ENCODE measurements around the gene RELT.

Gene RELT

DNA sequence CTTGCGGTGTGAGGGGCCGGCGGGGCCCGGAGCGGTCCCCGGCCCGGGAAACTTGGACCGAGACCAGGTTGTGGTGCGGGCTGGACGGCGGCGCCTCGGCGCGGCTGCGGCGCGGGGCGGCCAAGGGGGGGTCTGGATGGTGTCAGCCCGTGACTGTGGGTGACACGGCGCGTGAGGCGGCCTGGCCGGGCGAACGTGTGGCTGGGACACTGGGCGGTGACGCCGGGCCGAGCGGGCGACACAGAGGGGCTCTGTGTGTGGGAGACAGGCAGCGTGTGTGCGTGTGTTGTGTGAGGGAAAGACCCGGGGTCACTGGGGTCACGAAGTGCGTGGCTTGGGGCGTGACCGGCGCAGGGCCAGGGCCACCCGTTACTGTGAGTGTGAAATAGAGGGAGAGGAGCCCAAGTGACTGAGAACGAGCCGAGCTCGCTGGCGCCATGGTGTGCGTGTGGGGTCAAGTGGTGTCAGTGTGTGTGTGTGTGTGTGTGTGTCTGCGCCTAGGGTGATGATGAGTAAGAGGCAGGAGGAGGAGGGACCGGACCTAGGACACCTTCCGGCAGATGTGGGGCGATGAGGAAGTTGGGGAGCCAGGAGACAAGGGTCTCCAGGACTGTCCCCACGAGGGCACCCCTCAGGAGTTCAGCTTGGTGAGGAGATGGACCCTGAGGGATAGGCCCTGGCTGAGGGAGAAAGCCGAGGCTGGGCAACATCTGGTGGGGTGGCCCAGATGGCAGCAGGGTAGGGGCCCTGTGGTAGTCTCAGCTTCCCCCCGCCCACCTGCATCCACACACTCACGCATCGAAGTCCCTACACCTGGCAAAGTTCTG, 817 bp downstream of the RELT start:
- Mint-ChIP-seq H3K9me3 (no peaks in the 10 kb centered on the region), H3K27me3 (no peaks in the 10 kb centered on the region), H3K4me1 (ENCODE audit: low read depth) (peaks cover 64% of the 10 kb centered on the region), H3K27ac (peak overlapping the region; percentile 86), H3K36me3 (ENCODE audit: low read depth) (peaks cover 55% of the 10 kb centered on the region), H3K4me3 (peak overlapping the region; percentile 84)
- intact Hi-C loops (cut with micrococcal nuclease): loop anchor here (1.0 kb wide), 1 partner anchor 16 kb away; no protein-coding TSS in a partner anchor

GRCh38 chr11:73379189-73379880, 3.1 kb downstream of the RELT start:
- peaks cover 76% of the 10 kb centered on the region for H3K4me1 Mint-ChIP-seq (ENCODE audit: low read depth)
- peaks cover 78% of the 10 kb centered on the region for H3K36me3 Mint-ChIP-seq (ENCODE audit: low read depth)
- H3K27ac Mint-ChIP-seq: peak overlapping the region; percentile 86
- no peaks in the 10 kb centered on the region for H3K27me3 Mint-ChIP-seq
- intact Hi-C loops (cut with micrococcal nuclease): no loop called here
- no peaks in the 10 kb centered on the region for H3K9me3 Mint-ChIP-seq
- H3K4me3 Mint-ChIP-seq: peak overlapping the region; percentile 84

- Mint-ChIP-seq H3K27me3 (no peaks in the 10 kb centered on the region), H3K4me1 (ENCODE audit: low read depth) (peaks cover 83% of the 10 kb centered on the region), H3K36me3 (ENCODE audit: low read depth) (peaks cover 88% of the 10 kb centered on the region), H3K27ac (peak overlapping the region; percentile 86), H3K9me3 (no peaks in the 10 kb centered on the region), H3K4me3 (peak overlapping the region; percentile 84)
- intact Hi-C loops (cut with micrococcal nuclease): no loop called here
Measured at GRCh38 chr11:73380331-73380730, 4.1 kb downstream of the RELT start.

DNA sequence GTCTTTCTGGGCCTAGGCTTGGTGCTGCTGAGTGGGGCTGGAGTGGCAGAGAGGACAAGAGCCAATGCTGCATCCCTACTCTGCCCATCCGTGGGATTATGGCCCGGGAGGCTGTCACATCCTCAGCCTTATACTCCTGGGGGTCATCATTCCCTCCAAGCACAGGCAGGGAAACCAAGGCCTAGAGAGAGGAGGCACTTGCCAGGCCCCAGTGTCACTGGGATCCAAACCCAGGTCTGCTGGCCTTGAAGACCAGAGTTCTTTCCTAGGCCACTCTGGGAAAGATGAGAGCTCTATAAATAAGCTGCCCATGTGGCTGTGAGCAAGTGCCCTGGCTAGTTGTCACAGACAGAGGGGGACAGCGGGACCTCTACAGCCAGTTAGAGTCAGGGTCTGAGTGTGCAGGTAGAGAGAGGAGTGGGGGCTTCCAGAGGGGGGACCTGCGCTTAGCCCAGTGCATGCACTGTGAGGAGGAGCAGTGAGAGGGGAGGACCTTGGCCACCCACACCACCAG, 4.8 kb downstream of the RELT start:
- H3K4me1 Mint-ChIP-seq (ENCODE audit: low read depth): peaks cover 83% of the 10 kb centered on the region
- no peaks in the 10 kb centered on the region for H3K9me3 Mint-ChIP-seq
- H3K27me3 Mint-ChIP-seq: no peaks in the 10 kb centered on the region
- peak overlapping the region; percentile 86 for H3K27ac Mint-ChIP-seq
- peak overlapping the region; percentile 84 for H3K4me3 Mint-ChIP-seq
- intact Hi-C loops (cut with micrococcal nuclease): no loop called here
- H3K36me3 Mint-ChIP-seq (ENCODE audit: low read depth): peaks cover 95% of the 10 kb centered on the region

- Mint-ChIP-seq H3K36me3 (ENCODE audit: low read depth) (peaks cover 99% of the 10 kb centered on the region), H3K27me3 (no peaks in the 10 kb centered on the region), H3K27ac (peak overlapping the region; percentile 86), H3K4me1 (ENCODE audit: low read depth) (peaks cover 89% of the 10 kb centered on the region), H3K4me3 (peak overlapping the region; percentile 84), H3K9me3 (no peaks in the 10 kb centered on the region)
- intact Hi-C loops (cut with micrococcal nuclease): no loop called here
Measured at GRCh38 chr11:73381589-73381988, 5.4 kb downstream of the RELT start.

GRCh38 chr11:73382183-73382582, 6.0 kb downstream of the RELT start:
- H3K4me1 Mint-ChIP-seq (ENCODE audit: low read depth): peaks cover 93% of the 10 kb centered on the region
- peak overlapping the region; percentile 86 for H3K27ac Mint-ChIP-seq
- H3K36me3 Mint-ChIP-seq (ENCODE audit: low read depth): peaks cover 97% of the 10 kb centered on the region
- peak overlapping the region; percentile 84 for H3K4me3 Mint-ChIP-seq
- intact Hi-C loops (cut with micrococcal nuclease): no loop called here
- no peaks in the 10 kb centered on the region for H3K9me3 Mint-ChIP-seq
- H3K27me3 Mint-ChIP-seq: no peaks in the 10 kb centered on the region

- Mint-ChIP-seq H3K4me3 (peak overlapping the region; percentile 84), H3K27me3 (no peaks in the 10 kb centered on the region), H3K27ac (peak overlapping the region; percentile 86), H3K4me1 (ENCODE audit: low read depth) (peaks cover 98% of the 10 kb centered on the region), H3K36me3 (ENCODE audit: low read depth) (peaks cover 97% of the 10 kb centered on the region), H3K9me3 (no peaks in the 10 kb centered on the region)
- intact Hi-C loops (cut with micrococcal nuclease): no loop called here
Measured at GRCh38 chr11:73382747-73383146, 6.5 kb downstream of the RELT start.

DNA sequence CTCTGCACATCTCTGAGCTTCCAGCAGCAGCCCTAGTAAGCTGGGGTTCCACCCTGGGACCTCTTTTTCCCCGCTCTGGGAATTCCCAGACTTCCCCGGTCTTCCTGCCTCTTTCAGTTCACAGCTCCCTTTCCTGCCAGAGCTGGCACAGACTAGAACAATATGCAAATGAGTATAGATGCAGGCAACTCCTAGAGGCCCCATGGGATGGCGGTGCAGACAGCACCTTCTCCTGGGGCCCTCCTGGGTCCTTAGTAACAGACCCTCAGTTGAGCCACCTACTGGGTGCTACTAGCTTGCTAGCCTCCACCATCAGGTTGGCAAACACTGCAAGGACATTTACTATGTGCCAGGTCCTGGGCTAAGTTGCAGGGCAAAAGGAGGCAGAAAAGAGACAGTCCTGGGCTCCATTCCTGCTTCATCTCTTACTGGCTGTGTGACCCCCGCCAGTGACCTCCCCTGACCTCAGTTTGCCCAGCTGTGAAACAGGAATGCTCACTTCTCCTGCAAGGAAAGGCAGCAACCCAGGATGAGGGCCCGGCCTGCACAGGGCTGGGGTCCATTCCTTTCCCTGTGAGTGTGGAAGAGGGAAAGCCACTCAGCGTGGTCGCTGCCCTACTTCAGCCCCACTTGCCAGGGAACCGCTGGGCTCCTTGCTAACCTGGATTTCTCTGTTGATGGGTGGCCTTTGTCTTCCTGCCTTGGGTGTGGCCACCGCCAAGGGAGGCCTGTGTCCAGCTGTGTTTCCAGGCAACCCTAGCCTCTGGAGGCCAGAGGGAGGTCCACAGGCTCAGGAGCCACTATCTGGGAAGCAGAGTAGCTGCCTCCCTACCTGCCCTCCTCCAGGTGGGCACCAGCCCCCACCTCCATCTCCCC, 7.3 kb downstream of the RELT start:
- intact Hi-C loops (cut with micrococcal nuclease): no loop called here
- Mint-ChIP-seq H3K4me3 (peak overlapping the region; percentile 84), H3K4me1 (ENCODE audit: low read depth) (peaks cover 98% of the 10 kb centered on the region), H3K36me3 (ENCODE audit: low read depth) (peaks cover 97% of the 10 kb centered on the region), H3K27ac (peak overlapping the region; percentile 86), H3K9me3 (no peaks in the 10 kb centered on the region), H3K27me3 (no peaks in the 10 kb centered on the region)

- intact Hi-C loops (cut with micrococcal nuclease): no loop called here
- Mint-ChIP-seq H3K4me3 (peak overlapping the region; percentile 84), H3K36me3 (ENCODE audit: low read depth) (peaks cover 97% of the 10 kb centered on the region), H3K27ac (peak overlapping the region; percentile 86), H3K9me3 (no peaks in the 10 kb centered on the region), H3K27me3 (no peaks in the 10 kb centered on the region), H3K4me1 (ENCODE audit: low read depth) (peaks cover 98% of the 10 kb centered on the region)
Measured at GRCh38 chr11:73384125-73384441, 7.9 kb downstream of the RELT start.

DNA sequence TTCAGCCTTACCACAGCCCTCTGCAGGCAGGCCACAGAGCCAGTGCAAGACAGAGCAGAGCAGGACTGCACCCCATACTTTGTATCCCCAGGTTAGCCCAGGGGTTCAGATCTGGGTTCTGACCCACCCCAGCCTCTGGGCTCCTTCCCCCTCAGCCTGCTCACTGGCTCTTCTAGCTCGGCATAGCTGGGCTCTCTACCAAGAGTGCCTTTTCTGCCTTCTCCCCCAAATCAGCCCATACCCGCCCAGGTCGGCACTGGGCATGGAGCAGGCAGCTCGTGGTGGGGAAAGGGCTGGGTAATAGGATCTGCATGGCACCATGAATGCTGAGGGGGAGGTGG, 8.3 kb downstream of the RELT start:
- Mint-ChIP-seq H3K36me3 (ENCODE audit: low read depth) (peaks cover 97% of the 10 kb centered on the region), H3K27ac (peak overlapping the region; percentile 86)

GRCh38 chr11:73384872-73385689, 8.9 kb downstream of the RELT start:
- H3K27ac Mint-ChIP-seq: peak overlapping the region; percentile 86
- H3K4me1 Mint-ChIP-seq (ENCODE audit: low read depth): peaks cover 98% of the 10 kb centered on the region
- no peaks in the 10 kb centered on the region for H3K27me3 Mint-ChIP-seq
- no peaks in the 10 kb centered on the region for H3K9me3 Mint-ChIP-seq
- peaks cover 97% of the 10 kb centered on the region for H3K36me3 Mint-ChIP-seq (ENCODE audit: low read depth)
- intact Hi-C loops (cut with micrococcal nuclease): loop anchor here (5.0 kb wide), 1 partner anchor 78 kb away; the partner anchor contains the start of gene ARHGEF17
- peak overlapping the region; percentile 84 for H3K4me3 Mint-ChIP-seq

More for the DNA sequence above, 8.3 kb downstream of the RELT start:
- H3K4me3 Mint-ChIP-seq: peak overlapping the region; percentile 84
- peaks cover 98% of the 10 kb centered on the region for H3K4me1 Mint-ChIP-seq (ENCODE audit: low read depth)
- no peaks in the 10 kb centered on the region for H3K9me3 Mint-ChIP-seq
- intact Hi-C loops (cut with micrococcal nuclease): no loop called here
- no peaks in the 10 kb centered on the region for H3K27me3 Mint-ChIP-seq

GRCh38 chr11:73386016-73386415, 9.8 kb downstream of the RELT start:
- peak overlapping the region; percentile 84 for H3K4me3 Mint-ChIP-seq
- no peaks in the 10 kb centered on the region for H3K27me3 Mint-ChIP-seq
- H3K9me3 Mint-ChIP-seq: no peaks in the 10 kb centered on the region
- H3K4me1 Mint-ChIP-seq (ENCODE audit: low read depth): peaks cover 97% of the 10 kb centered on the region
- peaks cover 97% of the 10 kb centered on the region for H3K36me3 Mint-ChIP-seq (ENCODE audit: low read depth)
- intact Hi-C loops (cut with micrococcal nuclease): loop anchor here (5.0 kb wide), 1 partner anchor 79 kb away; the partner anchor contains the start of gene ARHGEF17
- H3K27ac Mint-ChIP-seq: peak overlapping the region; percentile 86

DNA sequence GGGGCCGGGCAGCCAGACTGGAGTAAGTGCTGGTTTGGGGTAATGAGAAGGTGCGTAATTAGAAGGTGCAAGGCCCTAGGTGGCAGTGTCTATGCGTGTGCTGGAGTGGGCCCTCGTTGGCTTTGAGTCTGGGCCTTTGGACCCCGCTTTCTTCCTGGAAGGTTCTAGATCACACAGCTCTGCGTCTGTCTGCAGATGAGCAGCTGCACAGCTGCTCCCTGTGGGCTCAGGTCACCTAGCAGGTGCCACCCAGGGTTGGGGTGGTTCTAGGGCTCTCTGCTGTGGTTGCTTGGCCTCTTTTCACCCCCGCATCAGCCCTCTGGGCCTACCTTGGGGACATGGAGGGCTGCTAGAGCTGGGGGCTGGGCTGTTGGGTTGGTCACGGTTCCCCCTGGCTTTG, 10.3 kb downstream of the RELT start:
- Mint-ChIP-seq H3K4me3 (peak overlapping the region; percentile 84), H3K4me1 (ENCODE audit: low read depth) (peaks cover 97% of the 10 kb centered on the region), H3K9me3 (no peaks in the 10 kb centered on the region), H3K27ac (peak overlapping the region; percentile 86), H3K27me3 (no peaks in the 10 kb centered on the region), H3K36me3 (ENCODE audit: low read depth) (peaks cover 97% of the 10 kb centered on the region)
- intact Hi-C loops (cut with micrococcal nuclease): loop anchor here (5.0 kb wide), 1 partner anchor 79 kb away; the partner anchor contains the start of gene ARHGEF17
